NCI-H2107 (cell line): Measurements from ENCODE around the gene FBXO42.

ENCODE experiments used
- DNase-seq: peaks from one replicate; lab custom pipeline; 2025; lab: John Stamatoyannopoulos, UW

FBXO42 gene

GRCh38 chr1:16351994-16352841 lies at the start of gene FBXO42:
FBXO42 (minus strand) TSS chr1:16352480; CDS start chr1:16315418, 37,062 bp downstream.
- peak; percentile 92 for DNase-seq

GRCh38 chr1:16398371-16398953 lies 46.2 kb upstream of the FBXO42 start:
- DNase-seq: no peak

GRCh38 chr1:16397120-16397519 lies 44.8 kb upstream of the FBXO42 start:
- DNase-seq: no peak

- no peak for DNase-seq
These were observed 44.3 kb upstream of the FBXO42 start for GRCh38 chr1:16396591-16396990.

GRCh38 chr1:16394977-16395376 lies 42.7 kb upstream of the FBXO42 start:
- DNase-seq: no peak

- no peak for DNase-seq
These were observed 41.6 kb upstream of the FBXO42 start for GRCh38 chr1:16393570-16394521.

- no peak for DNase-seq
These were observed 40.7 kb upstream of the FBXO42 start for GRCh38 chr1:16392740-16393569.

- no peak for DNase-seq
These were observed 39.1 kb upstream of the FBXO42 start for GRCh38 chr1:16391411-16391810.

- DNase-seq: no peak
These were observed 35.2 kb upstream of the FBXO42 start for GRCh38 chr1:16387201-16388188.

- no peak for DNase-seq
These were observed 34.3 kb upstream of the FBXO42 start for GRCh38 chr1:16386454-16387113.

GRCh38 chr1:16385659-16386453 lies 33.6 kb upstream of the FBXO42 start:
- DNase-seq: no peak

- no peak for DNase-seq
These were observed 31.6 kb upstream of the FBXO42 start for GRCh38 chr1:16383888-16384287.

GRCh38 chr1:16380868-16381267 lies 28.6 kb upstream of the FBXO42 start:
- no peak for DNase-seq

GRCh38 chr1:16378443-16378842 lies 26.2 kb upstream of the FBXO42 start:
- DNase-seq: no peak

- DNase-seq: no peak
These were observed 24.7 kb upstream of the FBXO42 start for GRCh38 chr1:16376971-16377370.

- no peak for DNase-seq
These were observed 23.5 kb upstream of the FBXO42 start for GRCh38 chr1:16375521-16376340.

GRCh38 chr1:16374266-16374665 lies 22.0 kb upstream of the FBXO42 start:
- DNase-seq: no peak
